Breast epithelium (tissue), 4 donors: ENCODE data around the gene AK8. TPM values are rescaled to one million over a fixed set of nuclear protein-coding genes. Genes with fewer than 3 reads are reported as not detected.

Experiments used
- DNase-seq, 2 donors: peaks; one replicate each; pipeline ENCODE4 v3.0.0-alpha.2; 2019; ENCODE audit warnings: low spot score in 2 of 2
- H3K27ac ChIP-seq, 2 donors: fragments of 200-600 bp; sonication (generic) in 1 of 2; one replicate each; pipeline ENCODE4 v1.5.1; 2016 to 2019; ENCODE audit warnings: mild to moderate bottlenecking in 1 of 2
- H3K27me3 ChIP-seq, 2 donors: fragments of 200-600 bp; sonication (generic) in 1 of 2; one replicate each; pipeline versions ENCODE4 v1.5.1 to v1.6.0; 2017 to 2019; ENCODE audit warnings: control low read depth in 1 of 2, mild to moderate bottlenecking in 1 of 2
- H3K36me3 ChIP-seq: fragments of 200-600 bp; one replicate; pipeline ENCODE4 v1.5.1; 2019
- H3K4me1 ChIP-seq, 2 donors: fragments of 200-600 bp; sonication (generic); one replicate each; pipeline ENCODE4 v1.5.1; 2016 to 2019; ENCODE audit warnings: control low read depth in 1 of 2
- H3K4me3 ChIP-seq, 3 donors: fragments of 200-600 bp; sonication (generic); 1 replicate in 2 of 3; 2 replicates in 1 of 3; pipeline ENCODE4 v1.5.1; 2016 to 2019; ENCODE audit warnings: mild to moderate bottlenecking in 3 of 3, moderate library complexity in 2 of 3
- H3K9me3 ChIP-seq, 2 donors: fragments of 200-600 bp; sonication (generic) in 1 of 2; one replicate each; pipeline ENCODE4 v1.5.1; 2016 to 2019; ENCODE audit warnings: control low read depth in 1 of 2
- CTCF ChIP-seq, 3 donors: fragments of 450-650 bp; IDR thresholded peaks; one replicate each; pipeline ENCODE4 v1.5.1; 2016 to 2017; ENCODE audit warnings: antibody characterized with exemption in 3 of 3, mild to moderate bottlenecking in 3 of 3, moderate library complexity in 3 of 3
- POLR2A ChIP-seq: fragments of 450-650 bp; IDR thresholded peaks from one replicate; pipeline ENCODE4 v1.6.1; 2016; ENCODE audit warnings: antibody characterized with exemption, mild to moderate bottlenecking, moderate library complexity
- POLR2AphosphoS5 ChIP-seq, 3 donors: sonication (generic); formaldehyde crosslinking; IDR thresholded peaks; one replicate each; pipeline ENCODE4 v1.6.1; 2017; ENCODE audit warnings: antibody characterized with exemption in 3 of 3
- intact Hi-C: fragments of 100-400 bp; cut with DNase I; formaldehyde crosslinking; loops from one replicate; pipeline ENCODE4 v1.15.1; 2023; ENCODE audit warnings: low total_unique reads
- total RNA-seq, 3 donors: library from RNA; depleted of rRNA; stranded (reverse); fragments of >200 nt; gene quantifications; one replicate each; pipeline ENCODE4 v1.1.0, GENCODE V29; 2016

Gene AK8
- total RNA-seq, 3 donors from 2014 or later = 0.66 to 2.6 (median 1.0) TPM

GRCh38 chr9:132793606-132794580 is 84.2 kb downstream of the AK8 start:
- Histone ChIP-seq H3K4me3 (no peak overlapping the region), H3K9me3 (no peaks in the 10 kb centered on the region), H3K27ac (no peak overlapping the region), H3K27me3 (no peaks in the 10 kb centered on the region), H3K36me3 (no peaks in the 10 kb centered on the region), H3K4me1 (no peaks in the 10 kb centered on the region)
- intact Hi-C loops = loop anchor here (10.0 kb wide), 2 partner anchors 279 to 389 kb away; partner anchors contain the start of gene TTF1
- no peak for TF ChIP-seq POLR2AphosphoS5 (IDR thresholded peaks at IDR 0.05)
- no peak for TF ChIP-seq CTCF (IDR thresholded peaks at IDR 0.05)
- TF ChIP-seq POLR2A = no peak
- no peak for DNase-seq

- Histone ChIP-seq H3K27me3 (no peaks in the 10 kb centered on the region), H3K36me3 (no peaks in the 10 kb centered on the region), H3K9me3 (peaks cover 0 to 5% of the 10 kb centered on the region in 2 donors), H3K4me1 (no peaks in the 10 kb centered on the region), H3K27ac (no peak overlapping the region), H3K4me3 (no peak overlapping the region)
- TF ChIP-seq POLR2A (no peak), CTCF (IDR thresholded peaks at IDR 0.05) (no peak), POLR2AphosphoS5 (IDR thresholded peaks at IDR 0.05) (no peak)
- DNase-seq = no peak
- intact Hi-C loops = loop anchor here (10.0 kb wide), 2 partner anchors 278 to 388 kb away; partner anchors contain the start of gene TTF1
Observed at GRCh38 chr9:132792547-132792946, 85.5 kb downstream of the AK8 start.

- no peaks in the 10 kb centered on the region for H3K36me3 ChIP-seq
- no peak overlapping the region for H3K27ac ChIP-seq
- no peaks in the 10 kb centered on the region for H3K27me3 ChIP-seq
- H3K4me3 ChIP-seq = no peak overlapping the region
- intact Hi-C loops = loop anchor here (10.0 kb wide), 2 partner anchors 277 to 387 kb away; partner anchors contain the start of gene TTF1
- TF ChIP-seq POLR2A (no peak), CTCF (IDR thresholded peaks at IDR 0.05) (no peak), POLR2AphosphoS5 (IDR thresholded peaks at IDR 0.05) (no peak)
- no peaks in the 10 kb centered on the region for H3K4me1 ChIP-seq
- no peak for DNase-seq
- peaks cover 0 to 5% of the 10 kb centered on the region in 2 donors for H3K9me3 ChIP-seq
Observed at GRCh38 chr9:132791699-132792240, 86.3 kb downstream of the AK8 start.

- TF ChIP-seq POLR2AphosphoS5 (IDR thresholded peaks at IDR 0.05) (no peak), CTCF (IDR thresholded peaks at IDR 0.05) (no peak), POLR2A (no peak)
- H3K4me3 ChIP-seq = no peak overlapping the region
- DNase-seq = no peak
- H3K27ac ChIP-seq = no peak overlapping the region
- no peaks in the 10 kb centered on the region for H3K36me3 ChIP-seq
- H3K9me3 ChIP-seq = peaks cover 0 to 5% of the 10 kb centered on the region in 2 donors
- H3K27me3 ChIP-seq = no peaks in the 10 kb centered on the region
- no peaks in the 10 kb centered on the region for H3K4me1 ChIP-seq
- intact Hi-C loops = loop anchor here (10.0 kb wide), 2 partner anchors 275 to 385 kb away; partner anchors contain the start of gene TTF1
Observed at GRCh38 chr9:132789719-132790118, 88.4 kb downstream of the AK8 start.

- no peaks in the 10 kb centered on the region for H3K4me1 ChIP-seq
- no peak overlapping the region for H3K4me3 ChIP-seq
- intact Hi-C loops = no loop called here
- no peaks in the 10 kb centered on the region for H3K36me3 ChIP-seq
- no peak for TF ChIP-seq POLR2AphosphoS5 (IDR thresholded peaks at IDR 0.05)
- peaks cover 0 to 5% of the 10 kb centered on the region in 2 donors for H3K9me3 ChIP-seq
- no peaks in the 10 kb centered on the region for H3K27me3 ChIP-seq
- H3K27ac ChIP-seq = no peak overlapping the region
- DNase-seq = no peak
Observed at GRCh38 chr9:132788378-132788777, 89.7 kb downstream of the AK8 start.
